HG02623 (cell line): ENCODE data around the gene SERPINC1.
"Not testable (repeated sequence)": the region's sequence is repeated elsewhere in the genome, so short reads cannot be mapped to it uniquely, and the experiment has no call there.

Source experiments
- ATAC-seq: cut with Tn5 transposase; IDR thresholded peaks from one replicate; pipeline ENCODE4 v1.9.1; 2021; ENCODE audit warnings: moderate library complexity; ENCODE audit not compliant: unreplicated experiment

The SERPINC1 gene

GRCh38 chr1:173863224-173864161 lies 53.6 kb downstream of the SERPINC1 start:
- no peak for ATAC-seq

GRCh38 chr1:173862769-173863223 lies 54.3 kb downstream of the SERPINC1 start:
- ATAC-seq, result no peak

- ATAC-seq, result not testable (repeated sequence)
These were observed 54.9 kb downstream of the SERPINC1 start for GRCh38 chr1:173862146-173862768.

GRCh38 chr1:173861731-173862145 lies 55.4 kb downstream of the SERPINC1 start:
- ATAC-seq, result no peak

GRCh38 chr1:173860065-173860464 lies 57.1 kb downstream of the SERPINC1 start:
- no peak for ATAC-seq

- ATAC-seq, result not testable (repeated sequence)
These were observed 57.6 kb downstream of the SERPINC1 start for GRCh38 chr1:173859547-173859946.

- ATAC-seq, result no peak
These were observed 59.7 kb downstream of the SERPINC1 start for GRCh38 chr1:173857363-173857917.

- no peak for ATAC-seq
These were observed 60.2 kb downstream of the SERPINC1 start for GRCh38 chr1:173856903-173857302.

GRCh38 chr1:173856014-173856413 lies 61.1 kb downstream of the SERPINC1 start:
- no peak for ATAC-seq
